GM23248 (cell line): Measurements from ENCODE around the gene CCDC27. TPM values are rescaled to one million over a fixed set of nuclear protein-coding genes. Genes with fewer than 3 reads are reported as not detected.

Experiments
- DNase-seq: peaks from one replicate; pipeline ENCODE4 v3.0.0-alpha.2; 2015
- H2AFZ ChIP-seq: fragments of 200-600 bp; sonication (generic); 2 replicates; pipeline ENCODE4 v1.6.1; 2016; ENCODE audit warnings: antibody characterized with exemption
- H3F3A ChIP-seq: fragments of 200-600 bp; sonication (generic); 2 replicates; pipeline ENCODE4 v1.6.1; 2016; ENCODE audit warnings: mild to moderate bottlenecking, antibody characterized with exemption, mixed run types; ENCODE audit not compliant: insufficient read depth
- H3K27ac ChIP-seq: fragments of 200-600 bp; sonication (generic); 2 replicates; pipeline ENCODE4 v1.5.1; 2016; ENCODE audit warnings: mild to moderate bottlenecking
- H3K27me3 ChIP-seq: fragments of 200-600 bp; sonication (generic); replicated peaks from 2 replicates; pipeline ENCODE4 v1.6.1; 2016; ENCODE audit warnings: mild to moderate bottlenecking; ENCODE audit not compliant: insufficient read depth
- H3K36me3 ChIP-seq: fragments of 200-600 bp; sonication (generic); 2 replicates; pipeline ENCODE4 v1.6.1; 2016; ENCODE audit warnings: low read depth, mild to moderate bottlenecking
- H3K4me1 ChIP-seq: fragments of 200-600 bp; sonication (generic); 2 replicates; pipeline ENCODE4 v1.6.1; 2016; ENCODE audit warnings: mild to moderate bottlenecking; ENCODE audit not compliant: insufficient read depth
- H3K4me2 ChIP-seq: fragments of 200-600 bp; sonication (generic); one replicate; pipeline ENCODE4 v1.6.1; 2016; ENCODE audit warnings: mild to moderate bottlenecking; ENCODE audit not compliant: unreplicated experiment
- H3K4me3 ChIP-seq: fragments of 200-600 bp; sonication (generic); 2 replicates; pipeline ENCODE4 v1.5.1; 2016; ENCODE audit warnings: mild to moderate bottlenecking
- H3K79me2 ChIP-seq: fragments of 200-600 bp; sonication (generic); 2 replicates; pipeline ENCODE4 v1.6.1; 2016; ENCODE audit warnings: mild to moderate bottlenecking; ENCODE audit not compliant: insufficient read depth
- H3K9ac ChIP-seq: fragments of 200-600 bp; sonication (generic); 2 replicates; pipeline ENCODE4 v1.6.1; 2016; ENCODE audit warnings: mild to moderate bottlenecking
- H3K9me2 ChIP-seq: fragments of 200-600 bp; sonication (generic); 2 replicates; pipeline ENCODE4 v1.6.1; 2016; ENCODE audit warnings: mixed run types, mild to moderate bottlenecking, moderate library complexity; ENCODE audit not compliant: insufficient read depth
- H3K9me3 ChIP-seq: fragments of 200-600 bp; sonication (generic); one replicate; pipeline ENCODE4 v1.6.1; 2017; ENCODE audit warnings: low read depth
- H4K20me1 ChIP-seq: fragments of 200-600 bp; sonication (generic); 2 replicates; pipeline ENCODE4 v1.6.0; 2016; ENCODE audit not compliant: insufficient read depth
- EZH2 ChIP-seq: fragments of 200-600 bp; sonication (generic); IDR thresholded peaks from 2 replicates; pipeline ENCODE4 v1.6.1; 2018; ENCODE audit warnings: antibody characterized with exemption, mild to moderate bottlenecking; ENCODE audit not compliant: insufficient read depth, poor library complexity, severe bottlenecking
- EZH2phosphoT487 ChIP-seq: fragments of 200-600 bp; sonication (generic); IDR thresholded peaks from 2 replicates; pipeline ENCODE4 v1.6.1; 2018; ENCODE audit warnings: antibody characterized with exemption, moderate library complexity, mild to moderate bottlenecking, low read depth; ENCODE audit not compliant: insufficient read depth
- WGBS, 2 experiments: methylation state at CpG; one replicate each; pipeline ENCODE4 v1.1.6; 2015 to 2017; ENCODE audit warnings: low lambda C conversion rate in 2 of 2, low coverage in 1 of 2; ENCODE audit errors: missing lambda C conversion rate in 2 of 2; 5-methylcytosine and 5-hydroxymethylcytosine counted together
- in situ Hi-C: fragments of 300-500 bp; cut with MboI; formaldehyde crosslinking; loops from 2 replicates; pipeline ENCODE4 v1.15.0; 2020
- polyA plus RNA-seq: library from polyadenylated mRNA; unstranded; fragments of >200 nt; fragmentation: Nextera tagmentation; extraction: Ambion mirVana; gene quantifications from 2 replicates; pipeline ENCODE4 v1.2.1, GENCODE V29; 2016
- small RNA-seq: library from RNA; depleted of rRNA; stranded (forward); fragments of <200 nt; gene quantifications from one replicate; pipeline ENCODE3, GENCODE V24; 2014; ENCODE audit warnings: low read depth, low replicate concordance
- total RNA-seq: library from RNA; depleted of rRNA; stranded (reverse); fragments of >200 nt; shearing (Covaris generic); gene quantifications from 2 replicates; pipeline ENCODE4 v1.2.3, GENCODE V29; 2014; rRNA removed

CCDC27 gene
- total and polyA plus RNA-seq, 2 experiments from 2014 or later: not detected

DNA sequence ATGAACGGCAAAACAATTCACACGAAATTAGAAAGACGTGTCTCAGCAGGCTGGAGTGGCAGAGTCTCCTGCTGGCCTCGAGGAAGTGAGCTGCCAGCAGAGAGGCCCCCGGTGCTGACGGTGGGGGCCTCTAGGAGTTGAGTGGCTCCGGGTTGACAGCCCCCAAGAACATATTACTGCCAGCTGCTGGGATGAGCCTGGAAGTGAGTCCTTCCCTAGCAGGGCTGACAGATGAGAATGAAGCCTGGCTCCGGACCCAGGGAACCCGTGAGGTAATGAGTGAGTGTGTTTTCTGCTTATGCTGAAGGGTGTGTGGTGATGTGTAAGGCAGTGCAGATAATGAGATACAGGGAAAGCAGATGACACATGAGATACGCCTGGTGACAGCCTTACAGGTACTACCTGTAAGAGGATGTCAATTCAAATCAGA, 67.5 kb downstream of the CCDC27 start:
- no peak overlapping the region for H3K4me3 ChIP-seq
- no peaks in the 10 kb centered on the region for H3K9me2 ChIP-seq
- no peaks in the 10 kb centered on the region; the same call in 1 of the 2 replicates for H3K36me3 ChIP-seq
- H3K9ac ChIP-seq: no peak overlapping the region
- H2AFZ ChIP-seq: no peak overlapping the region
- TF ChIP-seq EZH2 (no peak), EZH2phosphoT487 (no peak)
- H3F3A ChIP-seq: no peaks in the 10 kb centered on the region
- no peaks in the 10 kb centered on the region for H4K20me1 ChIP-seq
- no peak overlapping the region for H3K27ac ChIP-seq
- in situ Hi-C loops: no loop called here
- no peak overlapping the region for H3K4me2 ChIP-seq
- H3K79me2 ChIP-seq: no peaks in the 10 kb centered on the region
- 62 to 63% methylated on average over 10 of the region's 10 CpGs for WGBS, 2 experiments
- no peaks in the 10 kb centered on the region for H3K4me1 ChIP-seq
- H3K27me3 ChIP-seq: no peaks in the 10 kb centered on the region
- H3K9me3 ChIP-seq: no peaks in the 10 kb centered on the region
- DNase-seq: no peak

DNA sequence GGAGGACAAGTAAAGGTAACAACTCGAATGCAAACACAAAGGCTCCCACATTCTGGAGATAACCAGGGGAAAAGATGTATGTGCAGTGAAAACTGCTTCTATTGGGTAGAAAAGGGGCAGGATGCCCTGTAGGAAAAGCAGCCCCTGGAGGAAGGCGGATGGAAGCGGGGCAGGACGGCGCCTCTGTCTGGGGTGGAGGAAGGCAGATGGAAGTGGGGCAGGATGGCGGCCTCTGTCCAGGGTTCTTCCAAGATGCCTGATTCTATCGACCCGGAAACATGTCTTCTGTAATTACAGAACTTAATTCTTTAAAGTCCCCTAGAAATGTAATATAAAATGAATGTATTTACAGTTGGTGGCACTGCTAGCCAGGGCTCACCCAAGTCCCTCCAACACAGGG, 68.1 kb downstream of the CCDC27 start:
- H3K9ac ChIP-seq: no peak overlapping the region
- no peak overlapping the region for H3K4me2 ChIP-seq
- no peak overlapping the region for H3K4me3 ChIP-seq
- no peaks in the 10 kb centered on the region for H3K4me1 ChIP-seq
- no peaks in the 10 kb centered on the region for H3K79me2 ChIP-seq
- H2AFZ ChIP-seq: no peak overlapping the region
- no peaks in the 10 kb centered on the region for H3K9me2 ChIP-seq
- in situ Hi-C loops: no loop called here
- H3K27me3 ChIP-seq: no peaks in the 10 kb centered on the region
- no peak overlapping the region for H3K27ac ChIP-seq
- DNase-seq: no peak
- H3K36me3 ChIP-seq: peaks cover under 1% of the 10 kb centered on the region; the same call in 1 of the 2 replicates
- no peaks in the 10 kb centered on the region for H3K9me3 ChIP-seq
- WGBS, 2 experiments: 90 to 92% methylated on average over 8 of the region's 8 CpGs
- no peaks in the 10 kb centered on the region for H3F3A ChIP-seq
- H4K20me1 ChIP-seq: no peaks in the 10 kb centered on the region
- no peak for TF ChIP-seq EZH2phosphoT487
- no peak for TF ChIP-seq EZH2

DNA sequence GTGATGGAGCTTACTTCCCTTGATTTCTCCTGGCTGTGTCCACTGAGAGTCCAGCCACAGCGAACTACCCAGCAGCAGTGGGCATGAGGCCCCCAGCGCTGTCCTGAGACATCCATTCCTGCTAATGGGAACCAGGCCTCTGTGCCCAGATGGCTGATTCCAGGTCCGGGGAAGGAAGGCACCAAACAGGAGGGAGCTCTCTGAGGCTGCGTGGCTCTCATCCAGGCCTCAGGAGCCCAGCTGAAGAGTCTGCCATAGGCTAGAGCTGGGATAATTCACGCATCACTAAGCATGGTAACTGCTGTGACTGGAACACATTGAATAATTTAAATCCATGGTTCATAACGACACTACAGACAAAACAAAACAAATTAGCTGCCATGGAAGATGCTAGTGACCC, 68.8 kb downstream of the CCDC27 start:
- TF ChIP-seq EZH2phosphoT487 (no peak), EZH2 (no peak)
- H3K4me2 ChIP-seq: no peak overlapping the region
- no peaks in the 10 kb centered on the region for H3K79me2 ChIP-seq
- H4K20me1 ChIP-seq: no peaks in the 10 kb centered on the region
- no peak overlapping the region for H2AFZ ChIP-seq
- WGBS, 2 experiments: 72 to 76% methylated on average over 6 of the region's 6 CpGs
- H3K9ac ChIP-seq: no peak overlapping the region
- H3K4me1 ChIP-seq: no peaks in the 10 kb centered on the region
- in situ Hi-C loops: no loop called here
- no peaks in the 10 kb centered on the region for H3K27me3 ChIP-seq
- H3K27ac ChIP-seq: no peak overlapping the region
- no peak overlapping the region for H3K4me3 ChIP-seq
- peaks cover 7% of the 10 kb centered on the region; the same call in 1 of the 2 replicates for H3K36me3 ChIP-seq
- no peaks in the 10 kb centered on the region for H3K9me2 ChIP-seq
- DNase-seq: no peak
- H3K9me3 ChIP-seq: no peaks in the 10 kb centered on the region
- H3F3A ChIP-seq: no peaks in the 10 kb centered on the region

Small RNAs within 50 kb of the gene (small RNA-seq; reads per million reads assigned to genes)
- not detected for gene RF02197
- not detected for gene RN7SL574P

Other genes with a start within 250 kb of the CCDC27 start
- gene MEGF6, start 140.9 kb upstream of the CCDC27 start, total RNA-seq: 108 and 129 TPM in 2 replicates
- gene MEGF6, start 140.9 kb upstream of the CCDC27 start, polyA plus RNA-seq: 37.9 and 39.3 TPM in 2 replicates
- 27.6 and 30.9 TPM in 2 replicates for gene TPRG1L, start 127.4 kb upstream of the CCDC27 start, total RNA-seq
- 30.7 and 30.9 TPM in 2 replicates for gene TPRG1L, start 127.4 kb upstream of the CCDC27 start, polyA plus RNA-seq
- gene WRAP73, start 102.3 kb upstream of the CCDC27 start, total RNA-seq: 15.7 and 16.9 TPM in 2 replicates
- 16.3 and 20.2 TPM in 2 replicates for gene WRAP73, start 102.3 kb upstream of the CCDC27 start, polyA plus RNA-seq
- not detected in 2 replicates for gene TP73, start 99.9 kb upstream of the CCDC27 start, total RNA-seq
- 0.08 TPM in 1 of 2 replicates, not detected in the other for gene TP73, start 99.9 kb upstream of the CCDC27 start, polyA plus RNA-seq
- gene SMIM1, start 20.3 kb downstream of the CCDC27 start, total RNA-seq: not detected in 2 replicates
- not detected in 2 replicates for gene SMIM1, start 20.3 kb downstream of the CCDC27 start, polyA plus RNA-seq
- gene LRRC47, start 44.0 kb downstream of the CCDC27 start, total RNA-seq: 32.2 and 41.9 TPM in 2 replicates
- 15.1 and 17.8 TPM in 2 replicates for gene LRRC47, start 44.0 kb downstream of the CCDC27 start, polyA plus RNA-seq
- 12.3 and 14.8 TPM in 2 replicates for gene CEP104, start 104.8 kb downstream of the CCDC27 start, total RNA-seq
- gene CEP104, start 104.8 kb downstream of the CCDC27 start, polyA plus RNA-seq: 24.7 and 29.8 TPM in 2 replicates
- 6.4 and 18.3 TPM in 2 replicates for gene DFFB, start 105.0 kb downstream of the CCDC27 start, total RNA-seq
- gene DFFB, start 105.0 kb downstream of the CCDC27 start, polyA plus RNA-seq: 2.4 and 3.2 TPM in 2 replicates
- gene C1orf174, start 147.8 kb downstream of the CCDC27 start, total RNA-seq: 18.5 and 33.2 TPM in 2 replicates
- gene C1orf174, start 147.8 kb downstream of the CCDC27 start, polyA plus RNA-seq: 35.9 and 36.9 TPM in 2 replicates